Measurements from ENCODE around the gene CCDC80.
A peak's percentile ranks its signal among the peaks of the same experiment; 100 is the strongest.

CCDC80 gene

DNA sequence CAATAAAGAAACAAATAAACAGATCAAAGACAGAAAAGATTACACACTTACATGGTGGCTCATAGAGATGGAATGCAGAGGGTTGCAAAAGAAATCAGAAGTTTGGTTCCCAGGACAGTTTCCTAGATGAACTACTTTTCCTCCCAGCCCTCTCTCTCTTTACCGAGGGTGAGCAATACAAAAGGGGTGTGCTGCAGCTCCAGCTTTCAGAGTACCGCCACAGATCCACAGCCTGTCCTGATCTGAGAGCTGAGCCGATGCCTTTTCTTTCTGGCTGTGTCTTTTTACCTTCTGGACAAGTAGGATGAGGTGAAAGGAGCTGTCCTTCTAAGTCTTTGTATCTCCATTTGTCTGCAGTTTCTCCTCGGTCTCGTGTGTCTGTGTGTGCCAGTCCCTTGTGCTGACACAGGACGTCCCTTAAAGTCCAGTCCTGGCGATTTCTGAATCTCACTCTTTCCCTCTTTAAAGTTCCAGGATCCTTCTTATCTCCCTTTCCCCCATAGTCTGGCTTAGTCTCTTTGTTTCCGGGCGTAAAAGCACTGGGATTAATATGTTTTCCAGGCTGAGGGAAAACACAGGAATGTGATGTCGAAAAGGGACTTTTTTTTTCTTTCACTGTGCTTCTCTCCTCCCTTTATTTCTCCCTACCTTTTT is 540 bp downstream of the CCDC80 start:
- peak; percentile 93 for DNase-seq (ENCODE audit: low read depth)
- no peak for TF ChIP-seq CTCF (conservative IDR thresholded peaks at IDR 0.05; ENCODE audit: low read length)
- H3K4me3 ChIP-seq (ENCODE audit: low read length), result peak overlapping the region; percentile 88

DNA sequence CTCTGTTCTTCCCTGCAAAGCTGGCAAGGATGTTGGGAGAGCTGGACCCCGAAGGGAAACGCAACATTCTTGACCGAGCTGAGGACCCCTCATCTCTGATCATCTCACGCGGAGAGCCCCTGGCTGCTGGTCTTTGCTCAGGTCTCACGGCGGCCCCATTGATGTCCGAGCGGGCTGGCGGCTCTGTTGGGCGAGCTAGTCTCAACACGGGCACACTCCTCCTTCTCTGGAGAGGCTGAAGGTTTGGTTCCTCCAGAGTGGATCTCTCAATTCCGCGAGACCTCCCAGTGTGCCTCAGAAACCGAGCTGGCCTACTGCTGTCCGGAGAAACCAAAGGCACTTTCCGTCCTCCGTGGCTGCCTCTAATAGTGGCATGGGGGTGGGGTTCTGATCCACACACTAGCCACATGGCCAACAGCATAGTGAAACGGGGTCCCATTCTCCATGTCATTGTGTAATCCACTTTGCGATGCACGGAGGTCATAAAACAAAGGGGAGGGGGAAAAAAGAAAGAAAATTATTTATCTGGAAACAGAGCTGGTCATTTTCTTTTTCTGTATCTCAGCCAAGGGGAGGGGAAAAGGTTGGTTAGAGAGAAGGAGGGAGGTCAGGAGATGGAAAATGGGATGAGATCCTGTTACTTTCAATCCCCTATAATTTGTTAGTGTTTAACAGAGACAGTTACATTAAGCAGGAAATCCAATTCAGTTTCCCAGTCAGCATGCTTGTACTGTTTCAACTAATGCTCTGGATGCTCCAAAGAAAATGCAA is 1.3 kb downstream of the CCDC80 start:
- DNase-seq (ENCODE audit: low read depth), result peak; percentile 66
- TF ChIP-seq CTCF (conservative IDR thresholded peaks at IDR 0.05; ENCODE audit: low read length), result no peak
- H3K4me3 ChIP-seq (ENCODE audit: low read length), result peak overlapping the region; percentile 88

- peak; percentile 72 for DNase-seq (ENCODE audit: low read depth)
- H3K4me3 ChIP-seq (ENCODE audit: low read length), result peak overlapping the region; percentile 88
- no peak for TF ChIP-seq CTCF (conservative IDR thresholded peaks at IDR 0.05; ENCODE audit: low read length)
Measured at GRCh38 chr3:112638327-112639020, 2.5 kb downstream of the CCDC80 start.

DNA sequence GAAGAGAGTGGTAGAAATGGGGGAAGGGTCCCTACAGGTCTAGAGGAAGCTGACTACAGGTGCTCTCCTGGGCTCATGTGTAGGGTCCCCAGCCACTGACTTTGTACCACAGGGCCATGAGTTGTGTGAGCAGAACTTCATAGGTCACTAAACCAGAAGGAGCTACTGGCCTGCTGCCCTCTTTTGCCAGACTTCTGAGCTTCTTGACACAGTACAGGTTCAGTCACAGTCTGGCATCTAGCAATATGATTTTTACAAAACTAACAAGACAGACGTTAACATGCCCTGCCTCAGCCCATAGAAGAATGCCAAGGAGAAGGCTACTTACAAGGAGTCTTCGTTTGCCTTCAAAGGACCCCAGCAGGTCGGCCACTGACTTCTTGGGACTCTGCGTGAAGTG is 3.2 kb downstream of the CCDC80 start:
- H3K4me3 ChIP-seq (ENCODE audit: low read length), result peak overlapping the region; percentile 88
- DNase-seq (ENCODE audit: low read depth), result no peak
- no peak for TF ChIP-seq CTCF (conservative IDR thresholded peaks at IDR 0.05; ENCODE audit: low read length)

DNA sequence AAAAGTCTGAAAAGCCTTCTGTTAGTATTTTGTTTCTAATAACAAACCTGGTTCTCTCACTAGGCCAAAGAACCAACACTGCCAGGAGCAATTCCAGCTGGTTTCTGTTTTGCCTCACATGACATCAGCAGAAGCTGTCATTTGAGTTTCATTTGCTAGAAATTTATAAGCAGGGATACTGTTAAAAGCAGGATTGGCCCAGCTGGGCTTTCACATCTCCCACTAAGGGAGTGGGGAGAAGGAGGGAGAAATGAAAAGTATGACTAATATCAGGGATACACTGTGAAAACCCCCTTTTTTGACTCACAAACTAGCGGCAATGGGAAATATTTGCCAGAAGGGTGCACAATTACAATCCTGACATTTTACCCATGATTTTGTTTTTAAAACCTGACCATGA is 5.3 kb downstream of the CCDC80 start:
- peak; percentile 31 for TF ChIP-seq CTCF (conservative IDR thresholded peaks at IDR 0.05; ENCODE audit: low read length)
- DNase-seq (ENCODE audit: low read depth), result peak; percentile 87
- peak overlapping the region; percentile 88 for H3K4me3 ChIP-seq (ENCODE audit: low read length)

DNA sequence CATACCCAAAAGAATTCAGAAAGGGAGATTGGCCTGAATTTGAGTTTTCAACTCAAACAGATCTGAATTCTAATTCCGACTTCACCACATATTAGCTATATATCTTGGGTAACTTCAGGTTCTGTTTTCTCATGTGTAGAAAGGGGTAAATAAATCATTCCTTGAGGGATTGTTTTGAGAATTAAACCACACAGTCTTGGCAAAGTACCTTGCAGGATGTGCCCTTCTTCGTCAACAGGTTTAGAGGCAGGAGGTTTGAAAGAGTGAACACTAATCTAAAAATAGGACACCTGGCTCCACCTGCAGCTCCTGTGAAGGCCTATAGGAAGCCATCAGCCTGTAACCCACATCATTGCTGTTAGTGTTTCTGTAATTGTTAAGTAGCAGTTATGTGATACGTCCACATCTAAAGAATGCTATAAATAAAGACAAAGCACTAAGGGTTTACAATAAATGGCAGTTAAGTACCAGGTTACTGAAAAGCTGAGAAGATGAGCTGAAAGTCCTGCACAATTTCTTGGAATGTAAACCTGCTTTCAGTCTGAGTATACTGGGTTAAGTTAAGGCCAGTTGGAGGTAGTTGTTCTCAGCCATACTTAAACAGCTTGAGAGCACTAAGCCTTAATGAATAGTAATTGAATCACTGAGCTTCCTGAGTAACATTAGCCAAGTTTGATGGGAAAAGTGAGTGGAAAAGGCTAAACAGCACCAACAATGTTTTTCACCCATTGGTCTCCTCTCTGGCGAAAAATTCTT is 6.0 kb downstream of the CCDC80 start:
- no peak for TF ChIP-seq CTCF (conservative IDR thresholded peaks at IDR 0.05; ENCODE audit: low read length)
- H3K4me3 ChIP-seq (ENCODE audit: low read length), result peak overlapping the region; percentile 88
- no peak for DNase-seq (ENCODE audit: low read depth)

Data from AG10803 (cell line).